H1 (cell line): ENCODE results near the gene CBR3.

Experiments used
- GABPA ChIP-seq: IDR thresholded peaks from 2 replicates; pipeline ENCODE4 v1.6.1; 2011; ENCODE audit warnings: mild to moderate bottlenecking, low read length, moderate library complexity, borderline replicate concordance; ENCODE audit not compliant: insufficient read depth
- NRF1 ChIP-seq: IDR thresholded peaks from 2 replicates; pipeline ENCODE4 v1.6.1; 2011; ENCODE audit warnings: mild to moderate bottlenecking, low read depth, low read length, improper control_type of control experiment
- SIX5 ChIP-seq: IDR thresholded peaks from 2 replicates; pipeline ENCODE4 v1.6.1; 2011; ENCODE audit warnings: mild to moderate bottlenecking, low read depth, low read length

DNA sequence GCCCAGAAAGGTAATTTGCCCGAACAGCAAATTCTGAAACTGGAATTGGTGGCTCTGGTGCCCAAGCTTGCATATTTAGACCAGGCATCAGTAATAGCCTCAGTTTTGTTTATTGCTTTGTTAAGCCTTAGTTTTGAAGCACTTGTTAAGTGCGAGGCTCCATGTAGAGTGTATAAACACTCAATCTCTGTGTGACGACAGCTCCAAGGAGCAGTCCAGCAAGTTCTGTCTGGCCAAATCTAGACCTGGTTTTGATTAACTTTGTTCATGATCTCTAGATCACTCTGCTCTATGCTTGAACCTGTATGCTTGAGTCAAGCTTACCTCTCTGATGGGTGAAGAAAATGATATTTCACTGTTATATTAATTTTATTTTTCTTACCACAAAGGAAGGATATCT, 59.1 kb downstream of the CBR3 start:
- TF ChIP-seq SIX5 (no peak), NRF1 (no peak), GABPA (no peak)
